Right lobe of liver (tissue), 6 donors: ENCODE results near the gene SDR42E2. TPM values are rescaled to one million over a fixed set of nuclear protein-coding genes. Genes with fewer than 3 reads are reported as not detected.

ENCODE experiments used
- ATAC-seq, 4 donors: fragments of 200-7000 bp; cut with Tn5 transposase; one replicate each; pipeline ENCODE4 v1.9.1; 2020; ENCODE audit warnings: mild to moderate bottlenecking in 4 of 4, moderate library complexity in 4 of 4
- DNase-seq, 3 donors: peaks; one replicate each; pipeline ENCODE4 v3.0.0-alpha.2; 2020
- H3K27ac ChIP-seq, 3 donors: fragments of 200-600 bp; one replicate each; pipeline ENCODE4 v1.8.0; 2022
- H3K27me3 ChIP-seq, 2 donors: fragments of 200-600 bp; one replicate each; pipeline ENCODE4 v1.8.0; 2022
- H3K36me3 ChIP-seq, 4 donors: fragments of 200-600 bp; sonication (generic) in 1 of 4; one replicate each; pipeline versions ENCODE4 v1.5.1 to v1.8.0; 2017 to 2022; ENCODE audit warnings: control low read depth in 1 of 4
- H3K4me1 ChIP-seq, 4 donors: fragments of 200-600 bp; sonication (generic) in 1 of 4; one replicate each; pipeline versions ENCODE4 v1.5.1 to v1.8.0; 2017 to 2022; ENCODE audit warnings: control low read depth in 1 of 4
- H3K4me3 ChIP-seq, 3 donors: fragments of 200-600 bp; one replicate each; pipeline ENCODE4 v1.8.0; 2022
- H3K9me3 ChIP-seq, 4 donors: fragments of 200-600 bp; sonication (generic) in 1 of 4; one replicate each; pipeline versions ENCODE4 v1.5.1 to v1.8.0; 2017 to 2022; ENCODE audit warnings: control low read depth in 1 of 4
- POLR2A ChIP-seq: fragments of 450-650 bp; IDR thresholded peaks from one replicate; pipeline ENCODE4 v1.6.1; 2017; ENCODE audit warnings: antibody characterized with exemption, mild to moderate bottlenecking
- WGBS: methylation state at CpG from one replicate; pipeline ENCODE4 v1.1.6; 2018; ENCODE audit warnings: low coverage, low lambda C conversion rate; ENCODE audit not compliant: insufficient coverage; ENCODE audit errors: missing lambda C conversion rate; 5-methylcytosine and 5-hydroxymethylcytosine counted together
- intact Hi-C, 2 donors: fragments of 100-400 bp; cut with DNase I; formaldehyde crosslinking; loops; one replicate each; pipeline versions ENCODE4 v1.11.2 to v1.14.1; 2022
- total RNA-seq, 6 experiments: library from RNA; depleted of rRNA in 2 of 6; stranded (reverse); fragments of >200 nt in 2 of 6; fragmentation: NEBNext Ultra II Directional in 3 of 6; extraction: Animal tissue kit (Norgen Biotek cat#: 25700) in 3 of 6; gene quantifications; one replicate each; pipeline versions ENCODE4 v1.1.0 to v1.2.4, GENCODE V29; 2016 to 2023
- TF ChIP-seq, protein P1 (sequence below), 4 donors: fragments of 200-600 bp in 3 of 4; fragments of 450-650 bp in 1 of 4; IDR thresholded peaks; one replicate each; pipeline versions ENCODE4 v1.5.1 to v1.8.0; 2016 to 2022; ENCODE audit warnings: antibody characterized with exemption in 4 of 4, mild to moderate bottlenecking in 2 of 4
- donor health status: DM: no; HTN: yes; CAD: no.
- donor health status: DM: no; HTN: no; CAD: no.
- donor health status: DM: no; HTN: no; CAD: no.
- donor health status: DM: no; HTN: yes; CAD: no.
- donor health status: DM: no; HTN: yes; CAD: no.

SDR42E2 gene
- total RNA-seq, 6 experiments from 2014 or later, result not detected

GRCh38 chr16:22220714-22221113 lies 58.4 kb downstream of the SDR42E2 start:
- Histone ChIP-seq H3K4me1 (peaks cover 0 to 16% (median 3%) of the 10 kb centered on the region in 4 donors), H3K27me3 (no peaks in the 10 kb centered on the region), H3K4me3 (no peak overlapping the region), H3K36me3 (no peaks in the 10 kb centered on the region), H3K27ac (peak overlapping the region; percentile 25 to 75 (median 65)), H3K9me3 (no peaks in the 10 kb centered on the region)
- WGBS, result 37% methylated on average over 5 of the region's 9 CpGs
- intact Hi-C loops, result no loop called here
- TF ChIP-seq, protein P1, sequence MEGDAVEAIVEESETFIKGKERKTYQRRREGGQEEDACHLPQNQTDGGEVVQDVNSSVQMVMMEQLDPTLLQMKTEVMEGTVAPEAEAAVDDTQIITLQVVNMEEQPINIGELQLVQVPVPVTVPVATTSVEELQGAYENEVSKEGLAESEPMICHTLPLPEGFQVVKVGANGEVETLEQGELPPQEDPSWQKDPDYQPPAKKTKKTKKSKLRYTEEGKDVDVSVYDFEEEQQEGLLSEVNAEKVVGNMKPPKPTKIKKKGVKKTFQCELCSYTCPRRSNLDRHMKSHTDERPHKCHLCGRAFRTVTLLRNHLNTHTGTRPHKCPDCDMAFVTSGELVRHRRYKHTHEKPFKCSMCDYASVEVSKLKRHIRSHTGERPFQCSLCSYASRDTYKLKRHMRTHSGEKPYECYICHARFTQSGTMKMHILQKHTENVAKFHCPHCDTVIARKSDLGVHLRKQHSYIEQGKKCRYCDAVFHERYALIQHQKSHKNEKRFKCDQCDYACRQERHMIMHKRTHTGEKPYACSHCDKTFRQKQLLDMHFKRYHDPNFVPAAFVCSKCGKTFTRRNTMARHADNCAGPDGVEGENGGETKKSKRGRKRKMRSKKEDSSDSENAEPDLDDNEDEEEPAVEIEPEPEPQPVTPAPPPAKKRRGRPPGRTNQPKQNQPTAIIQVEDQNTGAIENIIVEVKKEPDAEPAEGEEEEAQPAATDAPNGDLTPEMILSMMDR (IDR thresholded peaks at IDR 0.05), result peak in 2 of 4 donors; percentile 11 to 16
- TF ChIP-seq POLR2A, result no peak
- ATAC-seq (peak; percentile 97 to 98 (median 98)), DNase-seq (peak; percentile 89 to 96 (median 95))

DNA sequence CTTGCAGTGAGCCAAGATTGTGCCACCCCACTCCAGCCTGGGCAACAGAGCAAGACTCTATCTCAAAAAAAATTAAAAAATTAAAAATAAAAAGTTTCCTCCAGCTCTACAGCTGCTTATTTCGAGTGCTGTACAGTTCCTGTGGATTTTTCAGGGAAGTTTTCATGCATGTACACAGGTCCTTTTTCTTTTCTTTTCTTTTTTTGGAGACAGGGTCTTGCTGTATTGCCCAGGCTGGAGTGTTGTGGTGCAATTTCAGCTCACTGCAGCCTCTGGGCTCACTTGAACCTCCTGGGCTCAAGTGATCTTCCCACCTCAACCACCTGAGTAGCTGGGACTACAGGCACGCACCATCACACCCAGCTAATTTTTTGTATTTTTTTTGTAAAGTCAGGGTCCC lies 59.7 kb downstream of the SDR42E2 start:
- no peak overlapping the region for H3K4me3 ChIP-seq
- H3K27me3 ChIP-seq, result no peaks in the 10 kb centered on the region
- ATAC-seq (no peak), DNase-seq (no peak)
- intact Hi-C loops, result no loop called here
- H3K27ac ChIP-seq, result no peak overlapping the region
- TF ChIP-seq, protein P1 (IDR thresholded peaks at IDR 0.05), result no peak
- TF ChIP-seq POLR2A, result no peak
- peaks cover 0 to 7% (median 0%) of the 10 kb centered on the region in 4 donors for H3K36me3 ChIP-seq
- peaks cover 0 to 16% (median 3%) of the 10 kb centered on the region in 4 donors for H3K4me1 ChIP-seq
- 100% methylated on average over 2 of the region's 2 CpGs for WGBS
- H3K9me3 ChIP-seq, result no peaks in the 10 kb centered on the region

GRCh38 chr16:22222998-22223397 lies 60.7 kb downstream of the SDR42E2 start:
- ATAC-seq (no peak), DNase-seq (no peak)
- Histone ChIP-seq H3K4me1 (peaks cover 0 to 16% (median 3%) of the 10 kb centered on the region in 4 donors), H3K27me3 (no peaks in the 10 kb centered on the region), H3K9me3 (no peaks in the 10 kb centered on the region), H3K27ac (no peak overlapping the region), H3K4me3 (no peak overlapping the region), H3K36me3 (peaks cover 0 to 7% (median 0%) of the 10 kb centered on the region in 4 donors)
- no peak for TF ChIP-seq POLR2A
- TF ChIP-seq, protein P1 (IDR thresholded peaks at IDR 0.05), result no peak
- intact Hi-C loops, result no loop called here
- WGBS, result 75% methylated on average over 1 of the region's 1 CpG

- Histone ChIP-seq H3K27me3 (no peaks in the 10 kb centered on the region), H3K4me1 (peaks cover 0 to 16% (median 3%) of the 10 kb centered on the region in 4 donors), H3K36me3 (peaks cover 0 to 7% (median 2%) of the 10 kb centered on the region in 4 donors), H3K4me3 (no peak overlapping the region), H3K9me3 (no peaks in the 10 kb centered on the region), H3K27ac (no peak overlapping the region)
- ATAC-seq (no peak), DNase-seq (no peak)
- intact Hi-C loops, result no loop called here
- TF ChIP-seq, protein P1 (IDR thresholded peaks at IDR 0.05), result no peak
- no peak for TF ChIP-seq POLR2A
- WGBS, result 80% methylated on average over 5 of the region's 7 CpGs
These were observed 62.8 kb downstream of the SDR42E2 start for GRCh38 chr16:22225060-22225459.
